Right ventricle myocardium inferior (tissue), 1 donor: ENCODE measurements around the gene SYN1. TPM values are rescaled to one million over a fixed set of nuclear protein-coding genes. Genes with fewer than 3 reads are reported as not detected.
A peak's percentile ranks its signal among the peaks of the same experiment; 100 is the strongest.

ENCODE experiments used
- ATAC-seq: fragments of 200-7000 bp; cut with Tn5 transposase; one replicate; pipeline ENCODE4 v1.9.1; 2020; ENCODE audit warnings: mild to moderate bottlenecking, moderate library complexity
- DNase-seq: peaks from one replicate; pipeline ENCODE4 v3.0.0; 2021; ENCODE audit errors: missing footprints
- intact Hi-C: fragments of 100-400 bp; cut with DNase I; formaldehyde crosslinking; loops from one replicate; pipeline ENCODE4 v1.11.0; 2022
- total RNA-seq: library from RNA; stranded (reverse); fragmentation: NEBNext Ultra II Directional; extraction: Animal tissue kit (Norgen Biotek cat#: 25700); gene quantifications from one replicate; pipeline ENCODE4 v1.2.1, GENCODE V29; 2021
- donor health status: DM: no; HTN: yes; CAD: no; lungs with severe emphysema.

SYN1 gene
- total RNA-seq, 1 donor from 2014 or later: 11.1 TPM

DNA sequence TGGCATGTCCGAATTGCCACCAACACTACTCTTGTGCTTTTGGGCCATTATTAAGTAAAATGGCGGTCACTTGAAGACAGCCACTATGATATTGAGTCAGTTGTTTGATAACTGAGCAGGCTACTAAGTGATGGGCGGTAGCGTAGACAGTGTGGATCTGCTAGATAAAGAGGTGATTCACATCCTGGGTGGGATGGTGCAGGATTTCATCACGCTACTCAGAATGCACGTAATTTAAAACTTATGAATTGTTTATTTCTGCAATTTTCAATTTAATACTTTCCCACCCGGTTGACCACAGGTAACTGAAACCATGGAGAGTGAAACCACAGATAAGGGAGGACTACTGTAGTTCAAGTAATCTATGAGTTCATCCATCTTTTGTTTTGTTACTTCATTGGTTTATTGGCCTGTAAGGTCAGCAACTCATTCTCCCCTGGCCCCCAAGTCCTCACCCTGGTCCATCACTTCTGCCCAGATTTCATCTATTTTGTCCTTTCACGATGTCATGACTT is 55.8 kb downstream of the SYN1 start:
- intact Hi-C loops: loop anchor here (2.0 to 5.0 kb wide), 2 partner anchors 83 to 461 kb away; no protein-coding TSS in a partner anchor

DNA sequence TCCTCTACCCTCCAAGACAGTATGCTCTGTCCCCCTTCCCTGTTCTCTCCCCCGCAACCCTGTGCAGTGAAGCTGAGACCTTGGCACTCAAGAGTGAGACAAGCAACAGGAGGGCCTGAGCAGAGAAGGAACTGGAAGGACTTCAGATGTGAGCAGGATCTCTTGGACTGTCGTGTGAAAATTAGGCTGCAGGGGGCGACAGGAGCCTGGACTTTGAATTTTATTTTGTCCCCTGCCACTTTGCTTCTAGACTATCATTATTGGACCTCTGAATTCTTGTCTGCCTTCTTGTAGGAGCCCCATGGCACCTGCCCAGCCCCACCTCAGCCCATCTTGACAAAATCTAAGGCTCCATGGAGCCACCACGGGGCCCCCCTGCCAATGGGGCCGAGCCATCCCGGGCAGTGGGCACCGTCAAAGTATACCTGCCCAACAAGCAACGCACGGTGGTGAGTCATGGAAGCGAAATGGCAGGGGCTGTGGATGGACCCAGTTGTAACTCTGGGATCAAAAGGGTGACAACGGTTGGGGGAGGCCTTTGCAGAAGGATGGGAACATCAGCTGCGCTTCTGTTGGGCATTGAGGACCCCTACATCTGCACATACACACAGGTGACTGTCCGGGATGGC is 56.9 kb downstream of the SYN1 start:
- DNase-seq (no peak), ATAC-seq (no peak)
- intact Hi-C loops: loop anchor here (2.0 to 5.0 kb wide), 2 partner anchors 85 to 462 kb away; no protein-coding TSS in a partner anchor

More for the DNA sequence above, 55.8 kb downstream of the SYN1 start:
- ATAC-seq: no peak
- no peak for DNase-seq

DNA sequence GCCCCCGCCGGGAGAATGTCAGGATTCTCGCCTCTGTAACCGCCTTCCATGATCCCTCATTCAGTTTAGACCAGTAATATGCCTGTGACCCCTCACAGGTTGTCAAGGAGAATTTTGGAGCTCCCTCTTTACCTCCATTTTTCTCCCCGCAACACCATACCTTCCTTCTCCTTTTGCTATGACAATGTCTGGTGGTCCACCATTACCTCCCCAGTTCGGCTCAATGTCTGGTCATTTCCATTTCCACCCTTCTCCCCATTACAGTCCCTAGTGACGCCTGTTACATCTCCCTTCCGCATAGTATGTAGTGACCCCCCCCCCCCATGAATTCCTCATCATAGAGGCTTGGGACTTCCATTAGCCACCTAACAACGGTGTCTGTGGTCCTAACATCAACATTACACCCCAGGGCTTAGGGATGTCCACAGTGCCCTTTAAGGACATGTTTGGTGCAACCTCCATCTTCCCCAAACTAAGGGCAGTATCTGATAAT is 58.0 kb downstream of the SYN1 start:
- DNase-seq (no peak), ATAC-seq (no peak)
- intact Hi-C loops: loop anchor here (2.0 to 5.0 kb wide), 2 partner anchors 86 to 463 kb away; no protein-coding TSS in a partner anchor

DNA sequence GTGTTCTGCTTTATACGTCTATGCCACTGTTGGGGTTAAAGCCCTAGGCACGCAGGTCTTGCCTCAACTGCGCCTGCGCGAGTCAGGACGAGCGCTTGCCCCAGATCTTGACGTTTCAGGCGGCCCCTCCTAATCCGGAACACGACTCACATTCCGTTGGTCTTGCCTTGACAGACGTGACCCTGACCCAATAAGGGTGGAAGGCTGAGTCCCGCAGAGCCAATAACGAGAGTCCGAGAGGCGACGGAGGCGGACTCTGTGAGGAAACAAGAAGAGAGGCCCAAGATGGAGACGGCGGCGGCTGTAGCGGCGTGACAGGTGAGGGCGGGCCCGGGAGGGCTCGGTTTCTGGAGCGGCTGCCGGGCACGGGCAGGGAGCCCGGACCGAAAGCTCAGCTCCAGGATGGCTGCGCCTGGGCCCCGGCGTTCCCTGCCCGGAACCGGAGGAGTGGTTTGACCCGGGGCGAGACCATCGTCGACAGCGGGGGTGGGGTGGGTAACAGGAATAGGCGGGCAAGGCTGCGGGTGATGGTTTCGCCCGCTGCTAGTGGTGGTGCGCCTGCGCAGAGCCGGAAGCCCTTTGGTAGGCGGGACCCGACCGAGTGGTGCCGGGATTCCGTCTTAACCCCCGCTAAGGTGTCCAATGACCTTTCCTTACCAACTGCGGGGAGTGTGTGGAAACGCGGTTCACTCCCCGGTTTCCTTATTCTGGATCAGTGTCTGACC is 58.6 kb downstream of the SYN1 start, which contains the start of gene ARAF:
Gene ARAF (plus strand): TSS at position 272 of the 725 bp plus-strand sequence. CDS start 1,763 bp downstream, outside the sequence.
- peak; percentile 96 for ATAC-seq

DNA sequence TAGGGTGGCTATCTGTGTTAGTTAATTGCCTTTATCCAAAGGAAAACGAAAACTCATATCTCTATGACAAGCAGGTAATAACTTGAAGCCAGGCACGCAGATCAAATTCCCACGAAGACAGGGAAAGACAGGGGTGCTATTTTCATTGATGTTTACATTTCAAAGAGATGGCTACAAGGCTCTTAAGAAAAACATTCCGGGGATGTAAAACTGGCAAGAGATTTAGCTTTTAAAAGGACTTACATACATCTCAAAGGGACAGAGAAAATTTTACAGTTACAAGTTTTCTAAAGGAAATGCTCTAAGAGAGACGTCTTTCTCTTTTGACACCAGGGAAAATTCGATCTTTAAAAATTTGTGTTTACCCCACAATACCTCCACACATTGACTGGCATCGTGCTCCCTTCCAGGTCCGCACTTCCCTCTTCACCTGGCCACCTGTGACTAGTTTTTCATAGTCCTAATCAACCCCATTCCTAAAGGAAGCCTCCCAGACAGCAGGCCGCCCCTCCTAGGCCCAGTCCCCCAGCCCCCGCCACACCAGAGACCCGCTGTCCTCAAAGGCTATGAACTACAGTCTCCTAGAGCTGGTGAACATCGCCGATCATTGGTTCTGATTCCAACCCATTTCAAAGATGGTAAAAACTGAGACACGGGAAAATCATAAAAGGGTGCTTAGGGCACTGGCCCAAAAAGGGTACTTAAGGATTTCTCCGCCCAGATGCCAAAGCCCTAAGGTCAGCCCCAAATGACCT is 59.3 kb downstream of the SYN1 start:
- intact Hi-C loops: loop anchor here (5.0 kb wide), 1 partner anchor 87 kb away; no protein-coding TSS in a partner anchor
- ATAC-seq: no peak

More for the DNA sequence above, 58.6 kb downstream of the SYN1 start, which contains the start of gene ARAF:
- intact Hi-C loops: loop anchor here (5.0 kb wide), 1 partner anchor 86 kb away; no protein-coding TSS in a partner anchor
- peak; percentile 96 for DNase-seq

DNA sequence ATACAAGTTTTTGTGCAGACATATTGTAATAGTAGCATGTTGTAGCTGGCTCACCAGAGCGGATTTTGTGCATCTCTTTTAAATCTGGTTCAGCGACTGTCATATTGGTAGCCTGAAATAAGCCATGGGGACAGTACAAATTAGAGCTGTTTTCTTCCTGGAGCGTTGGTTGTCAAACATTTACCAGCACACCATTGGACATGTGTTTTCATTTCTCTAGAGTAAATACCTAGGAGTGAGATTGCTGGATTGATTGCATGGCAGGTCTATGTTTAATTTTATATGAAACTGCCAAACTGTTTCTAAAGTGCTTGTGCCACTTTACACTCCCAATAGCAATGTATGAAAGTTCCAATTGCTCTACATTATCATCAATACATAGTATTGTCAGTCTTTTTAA is 61.2 kb downstream of the SYN1 start:
- ATAC-seq (no peak), DNase-seq (no peak)
- intact Hi-C loops: no loop called here

More for the DNA sequence above, 59.3 kb downstream of the SYN1 start:
- no peak for DNase-seq

DNA sequence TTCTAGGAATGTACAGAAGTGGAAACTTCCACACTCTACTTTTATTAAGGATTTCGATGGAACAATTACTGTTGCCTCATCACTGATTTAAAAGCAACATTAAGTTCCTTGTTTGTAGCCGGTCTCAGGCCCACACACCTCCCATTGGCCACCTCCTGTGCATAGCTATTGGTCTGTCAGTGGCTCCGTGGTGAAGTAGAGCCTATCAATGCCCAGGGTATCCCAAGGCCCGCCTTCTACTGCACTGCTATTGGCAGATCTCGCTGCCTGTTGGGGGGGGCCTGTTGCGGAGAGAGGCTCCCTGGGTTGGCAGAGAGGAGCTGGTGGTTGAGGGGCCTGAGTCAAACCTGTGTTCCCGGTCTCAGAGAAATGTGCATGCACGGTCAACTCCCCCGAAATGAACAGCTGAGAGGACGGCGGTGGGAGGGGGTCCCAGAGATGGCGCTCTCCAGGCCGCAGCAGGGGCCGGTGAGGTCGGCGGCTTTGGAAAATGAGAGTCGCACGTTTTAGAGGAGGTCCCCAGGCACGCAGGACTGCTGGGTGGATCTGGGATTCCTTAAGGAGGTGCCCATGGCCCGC is 63.5 kb downstream of the SYN1 start:
- DNase-seq (peak; percentile 93), ATAC-seq (peak; percentile 96)
- intact Hi-C loops: no loop called here

DNA sequence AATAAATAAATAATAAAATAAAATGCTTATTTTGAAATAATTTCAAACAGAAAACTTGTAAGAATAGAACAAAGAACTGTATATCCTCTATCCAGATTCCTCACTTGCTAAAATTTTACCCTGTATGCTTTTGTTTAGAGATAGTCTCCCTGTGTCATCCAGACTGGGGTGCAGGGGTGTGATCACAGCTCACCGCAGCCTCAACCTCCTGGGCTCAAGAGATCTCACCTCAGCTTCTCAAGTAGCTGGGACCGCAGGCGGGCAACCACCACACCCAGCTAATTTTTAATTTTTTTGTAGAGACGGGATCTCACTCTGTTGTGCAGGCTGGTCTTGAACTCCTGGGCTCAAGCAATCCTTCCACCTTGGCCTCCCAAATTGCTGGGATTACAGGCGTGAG is 76.2 kb downstream of the SYN1 start:
- DNase-seq (no peak), ATAC-seq (no peak)
- intact Hi-C loops: no loop called here

DNA sequence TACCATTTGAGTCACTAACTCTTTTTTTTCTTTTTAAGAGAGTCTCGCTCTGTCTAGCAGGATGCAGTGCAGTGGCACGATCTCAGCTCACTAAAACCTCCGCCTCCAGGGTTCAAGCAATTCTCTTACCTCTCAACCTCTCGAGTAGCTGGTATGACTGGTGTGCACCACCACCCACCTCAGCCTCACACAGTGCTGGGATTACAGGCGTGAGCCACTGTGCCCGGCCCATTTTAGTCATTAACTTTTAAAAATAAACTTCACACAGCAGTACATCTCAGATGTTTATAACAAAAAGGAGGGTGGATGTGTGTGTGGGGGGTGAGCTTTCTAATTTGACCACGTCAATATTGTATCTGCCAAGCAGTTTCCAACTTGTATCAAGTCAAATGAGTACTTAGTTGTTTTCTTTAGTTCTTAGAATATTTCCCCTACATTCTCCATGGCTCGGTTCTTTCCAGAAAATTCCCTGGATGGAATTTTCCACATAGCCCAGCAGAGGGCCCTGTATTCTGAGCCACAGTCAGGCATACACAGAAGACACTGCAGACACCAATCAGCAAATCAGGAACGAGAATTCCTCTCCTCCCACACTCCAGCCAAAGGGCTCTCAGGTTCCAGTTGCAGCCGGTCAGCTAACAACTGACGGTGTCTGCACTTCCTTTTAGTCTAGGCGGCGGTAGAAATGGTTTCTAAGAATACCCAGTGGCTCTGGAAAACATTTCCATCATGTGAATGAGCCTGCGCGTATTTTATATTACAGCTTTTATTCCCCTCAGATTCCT is 78.7 kb downstream of the SYN1 start:
- DNase-seq: peak; percentile 64
- peak; percentile 99 for ATAC-seq
- intact Hi-C loops: loop anchor here (2.0 kb wide), 1 partner anchor 104 kb away; no protein-coding TSS in a partner anchor

DNA sequence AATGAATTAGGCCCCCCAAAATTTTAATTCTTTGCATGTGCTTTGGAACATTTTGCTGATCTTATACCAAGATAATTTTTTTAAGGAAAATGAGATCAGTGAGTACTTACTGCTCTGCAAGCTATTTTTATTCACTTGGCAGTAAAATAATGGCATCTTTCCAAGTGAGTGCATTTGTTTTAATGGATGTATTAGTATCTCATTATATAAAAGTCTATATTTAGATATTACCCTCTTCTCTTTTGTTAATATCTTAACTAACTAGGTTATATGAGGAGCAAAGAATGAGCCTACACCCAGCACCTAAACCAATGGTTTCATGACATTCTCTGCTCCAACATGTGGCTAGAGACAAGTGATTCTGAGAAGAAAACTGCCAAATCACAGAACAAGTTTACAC is 79.8 kb downstream of the SYN1 start:
- DNase-seq (no peak), ATAC-seq (no peak)
- intact Hi-C loops: loop anchor here (2.0 kb wide), 1 partner anchor 105 kb away; no protein-coding TSS in a partner anchor

DNA sequence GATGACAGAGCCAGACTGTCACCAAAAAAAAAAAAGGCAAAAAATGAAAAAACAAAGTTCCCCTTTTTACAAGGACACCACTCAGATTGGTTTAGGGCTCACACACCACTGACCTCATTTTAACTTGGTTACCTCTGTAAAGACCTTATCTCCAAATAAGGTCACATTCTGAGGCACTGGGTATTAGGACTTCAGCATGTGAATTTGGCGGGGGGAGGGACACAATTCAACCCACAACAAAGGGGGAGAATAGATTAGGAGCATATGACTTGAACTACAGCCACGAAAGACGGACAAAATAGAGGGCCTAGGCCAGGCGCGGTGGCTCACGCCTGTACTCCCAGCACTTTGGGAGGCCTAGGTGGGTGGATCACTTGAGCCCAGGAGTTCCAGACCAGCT is 89.6 kb downstream of the SYN1 start:
- ATAC-seq (no peak), DNase-seq (no peak)
- intact Hi-C loops: no loop called here

DNA sequence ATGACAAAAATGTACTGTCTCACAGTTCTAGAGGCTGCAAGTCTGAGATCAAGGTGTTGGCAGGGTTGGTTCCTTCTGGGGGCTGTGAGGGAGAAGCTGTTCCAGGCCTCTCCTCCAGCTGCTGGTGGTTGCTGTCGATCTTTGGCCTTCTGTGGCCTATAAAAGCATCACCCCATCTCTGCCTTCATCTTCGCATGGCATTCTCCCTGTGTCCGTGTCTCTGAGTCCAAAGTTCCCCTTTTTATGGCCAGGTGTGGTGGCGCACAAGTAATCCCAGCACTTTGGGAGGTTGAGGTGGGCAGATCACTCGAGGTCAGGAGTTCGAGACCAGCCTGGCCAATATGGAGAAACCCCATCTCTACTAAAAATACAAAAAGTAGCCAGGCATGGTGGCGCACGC is 90.1 kb downstream of the SYN1 start:
- intact Hi-C loops: no loop called here
- DNase-seq (no peak), ATAC-seq (no peak)

DNA sequence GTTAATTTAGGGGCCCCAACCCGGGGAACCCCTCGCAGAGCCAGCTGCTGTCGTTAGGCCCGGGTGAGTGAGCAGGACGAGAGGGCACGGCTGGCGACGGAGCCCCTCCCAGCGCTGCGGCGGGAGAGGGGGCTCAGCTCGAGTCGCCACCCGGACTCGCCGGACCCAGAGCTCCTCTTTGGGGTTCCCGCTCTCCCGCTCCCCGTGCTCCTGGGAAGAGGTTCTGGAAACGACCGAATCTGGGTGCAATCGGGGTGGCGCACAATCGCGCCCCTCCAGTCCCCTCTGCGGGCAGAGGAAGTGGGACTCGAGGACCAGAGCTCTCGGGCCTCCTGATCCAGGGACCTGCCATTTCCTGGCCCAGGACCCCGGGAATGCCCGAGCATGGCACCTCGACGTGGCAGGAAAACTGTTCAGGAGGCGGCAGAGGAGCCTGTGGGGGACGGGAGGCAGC is 95.9 kb downstream of the SYN1 start:
- intact Hi-C loops: loop anchor here (2.0 to 5.0 kb wide), 2 partner anchors 141 to 331 kb away; partner anchors contain the start of gene UBA1
- ATAC-seq (no peak), DNase-seq (no peak)

DNA sequence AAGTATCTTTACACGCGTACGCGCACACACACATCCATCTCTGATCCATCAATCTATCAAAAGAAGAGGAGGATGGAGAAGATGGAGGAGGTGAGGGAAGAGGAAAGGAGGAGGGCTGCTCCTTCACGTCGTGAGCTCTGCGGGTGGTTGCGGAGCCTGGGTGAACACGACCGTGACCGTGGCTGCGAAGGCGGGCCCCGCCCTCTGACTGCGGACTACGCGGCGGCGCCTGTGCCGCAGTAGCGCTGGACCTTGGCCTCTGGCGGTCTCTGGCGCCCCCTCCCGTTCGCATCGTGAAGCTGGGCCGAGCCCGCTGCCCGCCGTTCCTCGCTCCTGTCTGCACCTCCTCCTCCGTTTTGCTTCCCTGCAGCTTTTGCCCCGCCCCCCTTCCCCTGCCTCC is 96.4 kb downstream of the SYN1 start:
- DNase-seq: peak; percentile 94
- ATAC-seq: peak; percentile 99
- intact Hi-C loops: loop anchor here (2.0 to 5.0 kb wide), 2 partner anchors 141 to 330 kb away; partner anchors contain the start of gene UBA1
